VCaP (cell line): Measurements from ENCODE around the gene KCTD17.

Experiments
- H3K27ac ChIP-seq: fragments of 450-650 bp; 2 replicates; pipeline ENCODE4 v1.5.1; 2017
- TF ChIP-seq, protein P1 (sequence below): fragments of 450-650 bp; conservative IDR thresholded peaks from 2 replicates; pipeline ENCODE4 v1.5.1; 2017; ENCODE audit warnings: mild to moderate bottlenecking, moderate library complexity

The KCTD17 gene

DNA sequence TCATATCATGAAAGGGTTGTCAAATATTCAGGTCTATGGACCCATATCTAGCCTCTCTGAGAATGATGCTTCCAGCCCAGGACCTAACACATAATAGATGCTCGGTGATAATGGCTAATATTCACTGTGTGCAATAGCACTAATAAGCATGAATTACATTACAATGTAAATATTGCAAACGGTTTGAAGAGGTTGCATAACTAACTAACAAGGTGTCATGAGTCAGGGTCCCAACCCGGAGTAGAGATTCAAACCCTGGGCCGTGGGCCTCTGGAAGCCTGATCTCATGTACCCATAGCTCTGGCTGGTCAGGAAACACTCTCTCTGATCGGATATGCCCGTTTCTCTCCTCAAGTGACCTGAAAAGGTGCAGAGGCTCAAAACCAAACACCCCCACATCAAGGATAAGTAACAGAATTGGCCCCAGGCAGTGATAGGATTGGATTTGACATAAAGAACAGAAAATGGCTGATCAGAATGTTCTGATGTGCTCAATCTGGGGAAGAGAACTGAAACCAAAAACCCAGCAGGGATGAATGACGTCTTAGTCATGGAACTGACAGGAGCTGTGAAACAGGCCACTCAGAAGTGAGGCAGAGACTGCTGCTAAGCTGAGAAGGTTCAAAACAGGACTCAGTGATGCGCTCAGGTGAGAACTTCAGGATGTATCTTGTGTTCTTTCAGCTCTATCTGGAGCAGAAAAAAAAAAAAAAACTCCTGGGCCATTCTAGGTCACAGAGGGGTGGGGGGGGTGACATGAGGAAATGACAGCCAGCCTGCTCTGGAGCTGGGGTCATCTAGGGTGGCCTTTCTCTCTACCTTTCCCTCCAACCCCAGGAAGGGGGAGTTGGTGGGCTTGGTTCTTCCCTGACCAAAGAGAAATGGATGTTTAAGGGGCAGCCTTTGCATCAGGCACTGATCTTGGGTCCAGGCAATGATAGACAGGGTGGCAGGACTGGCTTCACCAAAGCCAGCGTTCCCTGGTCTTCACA is 6.6 kb upstream of the KCTD17 start:
- TF ChIP-seq, protein P1, sequence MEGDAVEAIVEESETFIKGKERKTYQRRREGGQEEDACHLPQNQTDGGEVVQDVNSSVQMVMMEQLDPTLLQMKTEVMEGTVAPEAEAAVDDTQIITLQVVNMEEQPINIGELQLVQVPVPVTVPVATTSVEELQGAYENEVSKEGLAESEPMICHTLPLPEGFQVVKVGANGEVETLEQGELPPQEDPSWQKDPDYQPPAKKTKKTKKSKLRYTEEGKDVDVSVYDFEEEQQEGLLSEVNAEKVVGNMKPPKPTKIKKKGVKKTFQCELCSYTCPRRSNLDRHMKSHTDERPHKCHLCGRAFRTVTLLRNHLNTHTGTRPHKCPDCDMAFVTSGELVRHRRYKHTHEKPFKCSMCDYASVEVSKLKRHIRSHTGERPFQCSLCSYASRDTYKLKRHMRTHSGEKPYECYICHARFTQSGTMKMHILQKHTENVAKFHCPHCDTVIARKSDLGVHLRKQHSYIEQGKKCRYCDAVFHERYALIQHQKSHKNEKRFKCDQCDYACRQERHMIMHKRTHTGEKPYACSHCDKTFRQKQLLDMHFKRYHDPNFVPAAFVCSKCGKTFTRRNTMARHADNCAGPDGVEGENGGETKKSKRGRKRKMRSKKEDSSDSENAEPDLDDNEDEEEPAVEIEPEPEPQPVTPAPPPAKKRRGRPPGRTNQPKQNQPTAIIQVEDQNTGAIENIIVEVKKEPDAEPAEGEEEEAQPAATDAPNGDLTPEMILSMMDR, result no peak
- no peak overlapping the region for H3K27ac ChIP-seq

DNA sequence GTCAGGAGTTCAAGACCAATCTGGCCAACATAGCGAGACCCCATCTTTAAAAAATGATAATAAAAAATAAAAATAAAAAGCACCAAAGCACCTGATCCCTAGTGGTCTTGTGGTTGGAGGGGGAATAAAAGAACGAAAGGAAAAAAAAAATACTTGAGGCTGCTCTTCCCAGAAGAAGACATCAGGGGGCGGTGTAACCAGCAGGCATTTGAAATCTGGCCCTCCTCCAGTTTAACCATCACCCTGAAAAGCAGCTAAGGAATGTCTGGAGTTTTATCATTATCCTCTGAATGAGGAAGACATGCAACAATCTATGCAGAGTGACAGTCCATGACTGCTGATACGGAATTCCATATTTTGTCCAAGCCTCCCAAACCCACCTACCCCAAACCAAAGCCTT is 5.6 kb upstream of the KCTD17 start:
- TF ChIP-seq, protein P1, result peak; percentile 37
- H3K27ac ChIP-seq, result no peak overlapping the region

DNA sequence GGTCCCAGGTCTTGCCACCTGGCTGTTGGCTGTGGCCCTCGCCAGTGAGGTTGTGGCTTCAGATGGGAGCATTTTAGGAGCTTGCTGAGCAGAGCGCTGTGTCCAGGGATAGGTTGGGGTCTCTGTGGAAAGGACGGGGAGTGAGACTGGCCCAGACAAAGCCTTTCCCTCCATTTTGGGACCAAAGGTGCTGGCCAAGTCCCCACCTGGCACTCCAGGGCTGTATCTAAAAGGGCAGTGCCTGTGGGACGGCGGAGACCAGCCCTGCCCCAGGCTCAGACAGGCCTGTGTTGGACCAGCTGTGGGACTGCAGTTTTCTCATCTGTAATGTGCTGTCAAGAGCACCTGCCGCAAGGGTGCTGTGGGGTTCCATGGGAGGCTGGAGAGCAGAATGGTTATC is 5.0 kb upstream of the KCTD17 start:
- TF ChIP-seq, protein P1, result no peak
- no peak overlapping the region for H3K27ac ChIP-seq

DNA sequence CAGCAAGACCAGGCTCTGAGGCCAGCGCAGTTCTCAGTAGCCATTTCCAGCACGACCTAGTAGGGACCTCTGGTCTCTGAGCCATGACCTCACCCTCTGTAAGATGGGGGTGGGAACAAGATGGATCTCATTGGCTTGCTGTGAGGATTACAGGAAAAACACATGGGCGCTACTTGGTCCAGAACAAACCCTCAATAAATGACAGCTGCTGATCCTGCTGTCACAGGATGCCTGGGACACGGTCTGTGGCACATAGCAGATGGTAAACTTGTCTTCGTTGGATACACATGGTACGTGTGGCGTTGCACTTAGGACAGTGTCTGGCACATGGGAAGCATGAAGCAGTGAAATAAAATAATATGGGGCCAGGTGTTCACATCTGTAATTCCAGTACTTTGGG is 4.5 kb upstream of the KCTD17 start:
- no peak overlapping the region for H3K27ac ChIP-seq
- TF ChIP-seq, protein P1, result no peak

DNA sequence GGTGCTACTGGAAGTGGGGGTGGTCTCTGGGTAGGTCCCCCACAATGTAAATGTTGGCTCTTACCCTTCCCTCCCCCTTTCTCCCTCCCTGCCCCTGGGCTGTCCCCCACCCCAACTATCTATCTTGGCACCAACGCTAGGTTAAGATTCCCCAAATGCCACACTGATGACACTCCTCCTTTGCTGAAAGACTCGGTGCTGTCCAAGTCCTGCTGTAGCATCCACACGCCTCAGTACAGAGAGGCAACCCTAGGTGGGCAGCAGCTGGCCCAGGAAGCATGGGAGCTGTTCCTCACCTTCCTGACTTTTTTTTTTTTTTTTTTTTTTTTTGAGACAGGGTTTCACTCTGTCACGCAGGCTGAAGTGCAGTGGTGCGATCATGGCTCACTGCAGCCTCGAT is 3.4 kb upstream of the KCTD17 start:
- no peak overlapping the region for H3K27ac ChIP-seq

DNA sequence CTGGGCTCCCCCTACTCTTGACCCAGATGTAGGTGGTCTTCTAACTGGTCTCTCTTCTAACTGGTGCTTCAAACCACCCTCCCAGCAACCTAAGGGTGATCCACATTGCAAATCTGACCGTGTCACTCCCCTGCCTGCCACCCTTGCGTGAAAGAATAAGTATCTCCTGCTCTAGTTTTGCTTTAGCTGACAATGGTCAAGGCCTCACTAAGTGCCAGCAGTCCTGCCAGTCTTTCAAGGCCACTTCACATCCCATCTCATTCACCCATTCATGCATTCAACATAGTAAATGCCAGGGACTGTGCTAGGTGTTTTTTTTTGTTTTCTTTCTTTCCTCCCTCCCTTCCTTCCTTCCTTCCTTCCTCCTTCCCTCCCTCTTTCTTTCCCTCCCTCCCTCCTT is 2.3 kb upstream of the KCTD17 start:
- TF ChIP-seq, protein P1, result no peak
- H3K27ac ChIP-seq, result no peak overlapping the region

More for the DNA sequence above, 3.4 kb upstream of the KCTD17 start:
- TF ChIP-seq, protein P1, result no peak

DNA sequence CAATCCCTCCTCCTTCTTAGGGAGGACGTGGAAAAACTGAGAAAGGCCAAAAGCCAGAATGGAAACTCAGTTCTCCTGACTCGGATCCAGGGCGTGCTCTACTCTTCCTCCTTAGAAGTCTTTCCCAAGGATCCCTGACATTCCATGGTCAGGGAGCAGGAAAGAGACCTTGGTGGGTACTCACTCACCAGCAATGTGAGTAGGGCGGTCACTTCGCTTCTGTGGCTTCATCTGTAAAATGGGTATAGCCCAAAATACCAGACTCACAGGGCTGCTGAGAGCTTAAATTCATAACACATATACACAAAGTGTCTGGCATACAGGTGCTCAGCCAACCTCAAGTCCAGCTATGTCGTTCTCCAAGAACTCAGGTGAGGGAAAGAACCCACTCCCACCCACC is 629 bp upstream of the KCTD17 start:
- TF ChIP-seq, protein P1, result no peak
- no peak overlapping the region; the same call in 1 of the 2 replicates for H3K27ac ChIP-seq
